Measurements from ENCODE around the gene LIN7B. TPM values are rescaled to one million over a fixed set of nuclear protein-coding genes. Genes with fewer than 3 reads are reported as not detected.

Gene LIN7B
- total and polyA plus RNA-seq, 9 of the 15 experiments (the other 6 are each of a cell fraction or from before 2014, with no cell fraction given) = 0.89 to 15.7 (median 4.0) TPM

DNA sequence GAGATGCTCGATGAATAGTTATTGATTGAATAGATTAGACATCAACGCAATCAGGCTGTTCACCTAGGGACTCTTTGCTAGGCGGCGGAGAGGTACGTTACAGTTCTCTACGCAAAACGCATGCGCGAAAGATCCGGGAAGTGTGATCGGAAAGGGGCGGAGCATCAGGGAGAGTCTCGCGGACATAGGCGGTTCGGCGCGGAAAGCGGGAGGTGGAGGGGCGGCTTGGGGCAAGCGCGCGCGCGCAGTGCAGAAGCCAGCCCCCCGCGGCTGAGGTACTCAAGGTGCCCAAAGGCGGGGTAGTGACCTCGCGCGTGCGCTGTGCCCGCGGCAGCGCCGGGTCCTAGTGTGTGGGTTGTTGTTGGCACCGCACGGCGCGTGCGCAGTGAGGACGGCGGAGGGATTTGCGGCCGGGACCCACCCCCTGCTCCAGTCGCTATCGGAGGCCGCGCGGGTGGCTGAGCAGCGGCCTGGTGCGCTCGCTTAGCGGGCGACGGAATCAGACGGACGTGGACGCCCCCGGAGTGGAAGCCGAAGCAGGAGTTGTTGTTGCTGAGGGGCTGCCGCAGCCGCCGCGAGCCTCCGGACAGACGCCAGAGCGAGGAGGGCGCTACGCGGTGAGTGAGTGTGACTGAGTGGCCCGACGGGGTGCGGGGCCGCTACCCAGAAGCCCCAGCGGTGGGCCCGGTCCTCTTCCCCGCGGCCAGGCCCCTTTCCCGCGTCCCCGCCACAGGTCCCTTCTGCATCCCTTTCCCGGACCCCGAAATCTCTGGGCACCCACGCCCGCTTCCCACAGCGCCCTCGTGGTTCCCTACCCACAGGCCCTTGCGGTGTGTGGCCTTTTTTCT is 28.9 kb upstream of the LIN7B start, which contains the start of gene SNRNP70 (continued):
- TF ChIP-seq ZNF224 (CRISPR knock-in tag; IDR thresholded peaks at IDR 0.05) (0 out of 2 replicates have a peak, but pooled peaks have one; percentile 69), ZNF174 (CRISPR knock-in tag; IDR thresholded peaks at IDR 0.05) (no peak), L3MBTL2 (IDR thresholded peaks at IDR 0.05) (peak; percentile 35), ZFX (CRISPR knock-in tag; IDR thresholded peaks at IDR 0.05) (peak; percentile 95), DNMT1 (IDR thresholded peaks at IDR 0.05) (no peak), ZNF263 (CRISPR knock-in tag; IDR thresholded peaks at IDR 0.05; ENCODE audit: borderline replicate concordance) (peak; percentile 44; the same call in 1 of the 2 replicates), HEY1 (CRISPR knock-in tag; IDR thresholded peaks at IDR 0.05; ENCODE audit: borderline replicate concordance) (no peak), MTA1 (IDR thresholded peaks at IDR 0.05; ENCODE audit: borderline replicate concordance) (0 out of 2 replicates have a peak, but pooled peaks have one; percentile 62), NCOA6 (IDR thresholded peaks at IDR 0.05) (no peak), HNRNPL (IDR thresholded peaks at IDR 0.05; ENCODE audit: low read depth, low read length) (peak; percentile 97), PPARD (CRISPR knock-in tag; IDR thresholded peaks at IDR 0.05) (no peak), MED1 (CRISPR knock-in tag; IDR thresholded peaks at IDR 0.05; ENCODE audit: borderline replicate concordance) (no peak), TCFL5 (CRISPR knock-in tag; conservative IDR thresholded peaks at IDR 0.05) (no peak), HIVEP1 (CRISPR knock-in tag; IDR thresholded peaks at IDR 0.05) (peak; percentile 61; the same call in 1 of the 2 replicates)
- TF ChIP-seq, protein P1, sequence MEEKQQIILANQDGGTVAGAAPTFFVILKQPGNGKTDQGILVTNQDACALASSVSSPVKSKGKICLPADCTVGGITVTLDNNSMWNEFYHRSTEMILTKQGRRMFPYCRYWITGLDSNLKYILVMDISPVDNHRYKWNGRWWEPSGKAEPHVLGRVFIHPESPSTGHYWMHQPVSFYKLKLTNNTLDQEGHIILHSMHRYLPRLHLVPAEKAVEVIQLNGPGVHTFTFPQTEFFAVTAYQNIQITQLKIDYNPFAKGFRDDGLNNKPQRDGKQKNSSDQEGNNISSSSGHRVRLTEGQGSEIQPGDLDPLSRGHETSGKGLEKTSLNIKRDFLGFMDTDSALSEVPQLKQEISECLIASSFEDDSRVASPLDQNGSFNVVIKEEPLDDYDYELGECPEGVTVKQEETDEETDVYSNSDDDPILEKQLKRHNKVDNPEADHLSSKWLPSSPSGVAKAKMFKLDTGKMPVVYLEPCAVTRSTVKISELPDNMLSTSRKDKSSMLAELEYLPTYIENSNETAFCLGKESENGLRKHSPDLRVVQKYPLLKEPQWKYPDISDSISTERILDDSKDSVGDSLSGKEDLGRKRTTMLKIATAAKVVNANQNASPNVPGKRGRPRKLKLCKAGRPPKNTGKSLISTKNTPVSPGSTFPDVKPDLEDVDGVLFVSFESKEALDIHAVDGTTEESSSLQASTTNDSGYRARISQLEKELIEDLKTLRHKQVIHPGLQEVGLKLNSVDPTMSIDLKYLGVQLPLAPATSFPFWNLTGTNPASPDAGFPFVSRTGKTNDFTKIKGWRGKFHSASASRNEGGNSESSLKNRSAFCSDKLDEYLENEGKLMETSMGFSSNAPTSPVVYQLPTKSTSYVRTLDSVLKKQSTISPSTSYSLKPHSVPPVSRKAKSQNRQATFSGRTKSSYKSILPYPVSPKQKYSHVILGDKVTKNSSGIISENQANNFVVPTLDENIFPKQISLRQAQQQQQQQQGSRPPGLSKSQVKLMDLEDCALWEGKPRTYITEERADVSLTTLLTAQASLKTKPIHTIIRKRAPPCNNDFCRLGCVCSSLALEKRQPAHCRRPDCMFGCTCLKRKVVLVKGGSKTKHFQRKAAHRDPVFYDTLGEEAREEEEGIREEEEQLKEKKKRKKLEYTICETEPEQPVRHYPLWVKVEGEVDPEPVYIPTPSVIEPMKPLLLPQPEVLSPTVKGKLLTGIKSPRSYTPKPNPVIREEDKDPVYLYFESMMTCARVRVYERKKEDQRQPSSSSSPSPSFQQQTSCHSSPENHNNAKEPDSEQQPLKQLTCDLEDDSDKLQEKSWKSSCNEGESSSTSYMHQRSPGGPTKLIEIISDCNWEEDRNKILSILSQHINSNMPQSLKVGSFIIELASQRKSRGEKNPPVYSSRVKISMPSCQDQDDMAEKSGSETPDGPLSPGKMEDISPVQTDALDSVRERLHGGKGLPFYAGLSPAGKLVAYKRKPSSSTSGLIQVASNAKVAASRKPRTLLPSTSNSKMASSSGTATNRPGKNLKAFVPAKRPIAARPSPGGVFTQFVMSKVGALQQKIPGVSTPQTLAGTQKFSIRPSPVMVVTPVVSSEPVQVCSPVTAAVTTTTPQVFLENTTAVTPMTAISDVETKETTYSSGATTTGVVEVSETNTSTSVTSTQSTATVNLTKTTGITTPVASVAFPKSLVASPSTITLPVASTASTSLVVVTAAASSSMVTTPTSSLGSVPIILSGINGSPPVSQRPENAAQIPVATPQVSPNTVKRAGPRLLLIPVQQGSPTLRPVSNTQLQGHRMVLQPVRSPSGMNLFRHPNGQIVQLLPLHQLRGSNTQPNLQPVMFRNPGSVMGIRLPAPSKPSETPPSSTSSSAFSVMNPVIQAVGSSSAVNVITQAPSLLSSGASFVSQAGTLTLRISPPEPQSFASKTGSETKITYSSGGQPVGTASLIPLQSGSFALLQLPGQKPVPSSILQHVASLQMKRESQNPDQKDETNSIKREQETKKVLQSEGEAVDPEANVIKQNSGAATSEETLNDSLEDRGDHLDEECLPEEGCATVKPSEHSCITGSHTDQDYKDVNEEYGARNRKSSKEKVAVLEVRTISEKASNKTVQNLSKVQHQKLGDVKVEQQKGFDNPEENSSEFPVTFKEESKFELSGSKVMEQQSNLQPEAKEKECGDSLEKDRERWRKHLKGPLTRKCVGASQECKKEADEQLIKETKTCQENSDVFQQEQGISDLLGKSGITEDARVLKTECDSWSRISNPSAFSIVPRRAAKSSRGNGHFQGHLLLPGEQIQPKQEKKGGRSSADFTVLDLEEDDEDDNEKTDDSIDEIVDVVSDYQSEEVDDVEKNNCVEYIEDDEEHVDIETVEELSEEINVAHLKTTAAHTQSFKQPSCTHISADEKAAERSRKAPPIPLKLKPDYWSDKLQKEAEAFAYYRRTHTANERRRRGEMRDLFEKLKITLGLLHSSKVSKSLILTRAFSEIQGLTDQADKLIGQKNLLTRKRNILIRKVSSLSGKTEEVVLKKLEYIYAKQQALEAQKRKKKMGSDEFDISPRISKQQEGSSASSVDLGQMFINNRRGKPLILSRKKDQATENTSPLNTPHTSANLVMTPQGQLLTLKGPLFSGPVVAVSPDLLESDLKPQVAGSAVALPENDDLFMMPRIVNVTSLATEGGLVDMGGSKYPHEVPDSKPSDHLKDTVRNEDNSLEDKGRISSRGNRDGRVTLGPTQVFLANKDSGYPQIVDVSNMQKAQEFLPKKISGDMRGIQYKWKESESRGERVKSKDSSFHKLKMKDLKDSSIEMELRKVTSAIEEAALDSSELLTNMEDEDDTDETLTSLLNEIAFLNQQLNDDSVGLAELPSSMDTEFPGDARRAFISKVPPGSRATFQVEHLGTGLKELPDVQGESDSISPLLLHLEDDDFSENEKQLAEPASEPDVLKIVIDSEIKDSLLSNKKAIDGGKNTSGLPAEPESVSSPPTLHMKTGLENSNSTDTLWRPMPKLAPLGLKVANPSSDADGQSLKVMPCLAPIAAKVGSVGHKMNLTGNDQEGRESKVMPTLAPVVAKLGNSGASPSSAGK (IDR thresholded peaks at IDR 0.05) = peak; percentile 48; the same call in 1 of the 2 replicates
